HG02981 (cell line): ENCODE measurements around the gene TRIM32.

Experiments used
- ATAC-seq: cut with Tn5 transposase; IDR thresholded peaks from one replicate; pipeline ENCODE4 v1.9.1; 2021; ENCODE audit warnings: mild to moderate bottlenecking, moderate library complexity; ENCODE audit not compliant: unreplicated experiment

TRIM32 gene

GRCh38 chr9:116750510-116750909, 63.4 kb downstream of the TRIM32 start:
- no peak for ATAC-seq
